ENCODE results near the gene NEU3.

NEU3 gene

GRCh38 chr11:75050516-75050915, 61.8 kb downstream of the NEU3 start:
- H3K9me2 ChIP-seq (replicated peaks; ENCODE audit: insufficient read depth, low read length) = no peaks in the 10 kb centered on the region
- no peaks in the 10 kb centered on the region for H3F3A ChIP-seq (ENCODE audit: insufficient read depth, low read length)
- H3K4me2 ChIP-seq (ENCODE audit: low read depth, low read length) = no peak overlapping the region
- H3K4me3 ChIP-seq (ENCODE audit: low read length) = no peak overlapping the region
- H3K9ac ChIP-seq (ENCODE audit: low read length) = no peak overlapping the region
- no peak for DNase-seq
- no peaks in the 10 kb centered on the region for H3K27me3 ChIP-seq (replicated peaks; ENCODE audit: insufficient read depth, low read length)
- H3K4me1 ChIP-seq (ENCODE audit: low read length) = 0 out of 2 replicates have a peak, but pooled peaks cover 5% of the 10 kb centered on the region
- no peaks in the 10 kb centered on the region for H3K9me3 ChIP-seq (replicated peaks; ENCODE audit: insufficient read depth, low read length)
- H3K36me3 ChIP-seq (replicated peaks; ENCODE audit: insufficient read depth, low read length) = no peaks in the 10 kb centered on the region
- H3K27ac ChIP-seq (ENCODE audit: low read length) = no peak overlapping the region
- no peak overlapping the region for H2AFZ ChIP-seq (ENCODE audit: low read length)
- H4K20me1 ChIP-seq (ENCODE audit: insufficient read depth, low read length) = no peaks in the 10 kb centered on the region
- no peaks in the 10 kb centered on the region for H3K79me2 ChIP-seq (ENCODE audit: low read length)
- TF ChIP-seq EZH2phosphoT487 (IDR thresholded peaks at IDR 0.05; ENCODE audit: low read length) (no peak), CTCF (IDR thresholded peaks at IDR 0.05; ENCODE audit: low read length) (no peak), EZH2 (optimal IDR thresholded peaks at IDR 0.05; ENCODE audit: low read depth, low read length) (no peak)

GRCh38 chr11:75051043-75051442, 62.3 kb downstream of the NEU3 start:
- H3K79me2 ChIP-seq (ENCODE audit: low read length) = no peaks in the 10 kb centered on the region
- no peaks in the 10 kb centered on the region for H4K20me1 ChIP-seq (ENCODE audit: insufficient read depth, low read length)
- H3K27ac ChIP-seq (ENCODE audit: low read length) = no peak overlapping the region
- no peaks in the 10 kb centered on the region for H3K9me2 ChIP-seq (replicated peaks; ENCODE audit: insufficient read depth, low read length)
- no peaks in the 10 kb centered on the region for H3K36me3 ChIP-seq (replicated peaks; ENCODE audit: insufficient read depth, low read length)
- no peak overlapping the region for H2AFZ ChIP-seq (ENCODE audit: low read length)
- no peak overlapping the region for H3K9ac ChIP-seq (ENCODE audit: low read length)
- H3K27me3 ChIP-seq (replicated peaks; ENCODE audit: insufficient read depth, low read length) = no peaks in the 10 kb centered on the region
- 0 out of 2 replicates have a peak, but pooled peaks cover 5% of the 10 kb centered on the region for H3K4me1 ChIP-seq (ENCODE audit: low read length)
- no peak for DNase-seq
- H3F3A ChIP-seq (ENCODE audit: insufficient read depth, low read length) = no peaks in the 10 kb centered on the region
- no peaks in the 10 kb centered on the region for H3K9me3 ChIP-seq (replicated peaks; ENCODE audit: insufficient read depth, low read length)
- no peak overlapping the region for H3K4me2 ChIP-seq (ENCODE audit: low read depth, low read length)
- no peak overlapping the region for H3K4me3 ChIP-seq (ENCODE audit: low read length)
- TF ChIP-seq CTCF (IDR thresholded peaks at IDR 0.05; ENCODE audit: low read length) = no peak
- TF ChIP-seq EZH2 (optimal IDR thresholded peaks at IDR 0.05; ENCODE audit: low read depth, low read length) = no peak
- no peak for TF ChIP-seq EZH2phosphoT487 (IDR thresholded peaks at IDR 0.05; ENCODE audit: low read length)

GRCh38 chr11:75052457-75052856, 63.7 kb downstream of the NEU3 start:
- H4K20me1 ChIP-seq (ENCODE audit: insufficient read depth, low read length) = no peaks in the 10 kb centered on the region
- no peaks in the 10 kb centered on the region for H3K79me2 ChIP-seq (ENCODE audit: low read length)
- H3K9ac ChIP-seq (ENCODE audit: low read length) = no peak overlapping the region
- TF ChIP-seq EZH2 (optimal IDR thresholded peaks at IDR 0.05; ENCODE audit: low read depth, low read length) = no peak
- no peak for TF ChIP-seq CTCF (IDR thresholded peaks at IDR 0.05; ENCODE audit: low read length)
- no peak for TF ChIP-seq EZH2phosphoT487 (IDR thresholded peaks at IDR 0.05; ENCODE audit: low read length)
- no peak overlapping the region for H3K27ac ChIP-seq (ENCODE audit: low read length)
- no peak for DNase-seq
- no peaks in the 10 kb centered on the region for H3K27me3 ChIP-seq (replicated peaks; ENCODE audit: insufficient read depth, low read length)
- 0 out of 2 replicates have a peak, but pooled peaks cover 5% of the 10 kb centered on the region for H3K4me1 ChIP-seq (ENCODE audit: low read length)
- no peaks in the 10 kb centered on the region for H3K9me3 ChIP-seq (replicated peaks; ENCODE audit: insufficient read depth, low read length)
- no peaks in the 10 kb centered on the region for H3F3A ChIP-seq (ENCODE audit: insufficient read depth, low read length)
- no peak overlapping the region for H3K4me3 ChIP-seq (ENCODE audit: low read length)
- H3K36me3 ChIP-seq (replicated peaks; ENCODE audit: insufficient read depth, low read length) = no peaks in the 10 kb centered on the region
- H3K4me2 ChIP-seq (ENCODE audit: low read depth, low read length) = no peak overlapping the region
- no peaks in the 10 kb centered on the region for H3K9me2 ChIP-seq (replicated peaks; ENCODE audit: insufficient read depth, low read length)
- no peak overlapping the region for H2AFZ ChIP-seq (ENCODE audit: low read length)
